ENCODE data around the gene MGAT4A. TPM values are rescaled to one million over a fixed set of nuclear protein-coding genes. Genes with fewer than 3 reads are reported as not detected.

MGAT4A gene
- total RNA-seq, 1 donor from 2014 or later: 20.6 TPM

GRCh38 chr2:98716786-98717185 lies 14.1 kb downstream of the MGAT4A start:
- DNase-seq (ENCODE audit: extremely low spot score in 2 of 2): no peak
- no peak for TF ChIP-seq CTCF (IDR thresholded peaks at IDR 0.05)
- TF ChIP-seq POLR2AphosphoS5 (IDR thresholded peaks at IDR 0.05; ENCODE audit: insufficient read depth in 1 of 2, low read depth in 1 of 2): no peak
- no peak for TF ChIP-seq POLR2A (IDR thresholded peaks at IDR 0.05)
- Histone ChIP-seq H3K36me3 (no peaks in the 10 kb centered on the region), H3K27ac (no peak overlapping the region), H3K27me3 (no peaks in the 10 kb centered on the region), H3K4me3 (no peak overlapping the region), H3K9me3 (no peaks in the 10 kb centered on the region), H3K4me1 (peaks cover 6% of the 10 kb centered on the region)
- intact Hi-C loops (cut with DNase I): no loop called here

DNA sequence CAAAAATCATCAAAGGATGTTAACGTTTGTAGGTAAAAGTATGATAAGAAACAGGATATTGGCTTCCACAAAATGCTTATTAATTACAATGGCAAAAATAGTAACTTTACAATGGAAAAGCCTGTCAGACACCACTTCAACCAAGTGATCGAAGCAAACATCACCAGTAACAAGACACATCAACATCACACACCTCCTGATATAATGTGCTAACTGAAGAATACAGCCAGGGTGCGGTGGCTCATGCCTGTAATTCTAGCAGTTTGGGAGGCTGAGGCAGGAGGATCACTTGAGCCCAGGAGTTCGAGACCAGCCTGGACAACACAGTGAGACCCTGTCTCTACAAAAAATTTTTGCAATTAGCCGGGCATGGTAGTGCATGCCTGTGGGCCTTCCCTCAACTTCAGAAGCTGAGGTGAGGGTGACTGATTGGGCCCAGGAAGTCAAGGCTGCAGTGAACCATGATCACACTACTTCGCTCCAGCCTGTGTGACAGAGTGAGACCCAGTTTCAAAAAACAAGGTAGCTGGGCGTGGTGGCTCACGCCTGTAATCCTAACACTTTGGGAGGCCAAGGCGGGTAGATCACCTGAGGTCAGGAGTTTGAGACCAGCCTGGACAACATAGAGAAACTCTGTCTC lies 15.0 kb downstream of the MGAT4A start:
- H3K36me3 ChIP-seq: no peaks in the 10 kb centered on the region
- no peaks in the 10 kb centered on the region for H3K27me3 ChIP-seq
- TF ChIP-seq POLR2A (IDR thresholded peaks at IDR 0.05): no peak
- TF ChIP-seq CTCF (IDR thresholded peaks at IDR 0.05): no peak
- no peak for TF ChIP-seq POLR2AphosphoS5 (IDR thresholded peaks at IDR 0.05; ENCODE audit: insufficient read depth in 1 of 2, low read depth in 1 of 2)
- H3K27ac ChIP-seq: no peak overlapping the region
- H3K9me3 ChIP-seq: no peaks in the 10 kb centered on the region
- H3K4me1 ChIP-seq: peaks cover 6% of the 10 kb centered on the region
- H3K4me3 ChIP-seq: no peak overlapping the region
- intact Hi-C loops (cut with DNase I): no loop called here
- DNase-seq (ENCODE audit: extremely low spot score in 2 of 2): no peak

DNA sequence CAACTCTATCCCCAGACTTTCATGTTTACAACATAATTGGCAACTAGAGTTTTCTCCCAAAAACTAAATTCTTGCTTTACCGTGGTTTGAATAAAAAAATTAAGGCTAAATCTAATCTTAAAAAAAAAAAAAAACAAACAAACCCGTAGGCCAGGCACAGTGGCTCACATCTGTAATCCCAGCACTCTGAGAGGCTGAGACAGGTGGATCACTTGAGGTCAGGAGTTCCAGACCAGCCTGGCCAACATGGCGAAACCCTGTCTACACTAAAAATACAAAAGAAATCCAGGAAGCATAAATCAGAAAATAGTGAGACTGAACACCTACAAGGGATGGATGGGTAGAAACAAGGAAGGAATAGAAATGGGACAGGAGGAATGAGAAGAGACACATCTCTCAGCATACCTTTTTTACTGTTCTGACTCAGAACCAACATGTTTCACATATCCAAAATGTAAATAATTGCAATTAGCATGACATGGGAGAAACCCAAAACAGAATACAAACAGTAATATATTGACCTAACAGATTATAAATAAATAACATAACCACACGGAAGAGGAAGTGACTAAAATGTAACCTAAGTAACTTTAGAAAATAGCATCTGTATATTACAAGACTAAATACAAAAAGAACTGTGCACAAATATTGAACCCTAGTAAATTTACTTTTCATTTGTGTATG lies 17.5 kb downstream of the MGAT4A start:
- DNase-seq (ENCODE audit: extremely low spot score in 2 of 2): no peak
- H3K4me3 ChIP-seq: no peak overlapping the region
- intact Hi-C loops (cut with DNase I): no loop called here
- no peak overlapping the region for H3K27ac ChIP-seq
- TF ChIP-seq POLR2AphosphoS5 (IDR thresholded peaks at IDR 0.05; ENCODE audit: insufficient read depth in 1 of 2, low read depth in 1 of 2) (no peak), POLR2A (IDR thresholded peaks at IDR 0.05) (no peak), CTCF (IDR thresholded peaks at IDR 0.05) (no peak)
- H3K4me1 ChIP-seq: peaks cover 17% of the 10 kb centered on the region
- no peaks in the 10 kb centered on the region for H3K27me3 ChIP-seq
- H3K9me3 ChIP-seq: no peaks in the 10 kb centered on the region
- no peaks in the 10 kb centered on the region for H3K36me3 ChIP-seq

- intact Hi-C loops (cut with DNase I): no loop called here
- Histone ChIP-seq H3K36me3 (no peaks in the 10 kb centered on the region), H3K4me1 (peaks cover 16% of the 10 kb centered on the region), H3K27me3 (no peaks in the 10 kb centered on the region), H3K4me3 (no peak overlapping the region), H3K9me3 (no peaks in the 10 kb centered on the region), H3K27ac (no peak overlapping the region)
- DNase-seq (ENCODE audit: extremely low spot score in 2 of 2): no peak
- TF ChIP-seq CTCF (IDR thresholded peaks at IDR 0.05): no peak
- TF ChIP-seq POLR2A (IDR thresholded peaks at IDR 0.05): no peak
- TF ChIP-seq POLR2AphosphoS5 (IDR thresholded peaks at IDR 0.05; ENCODE audit: insufficient read depth in 1 of 2, low read depth in 1 of 2): no peak
These were observed 18.8 kb downstream of the MGAT4A start for GRCh38 chr2:98712145-98712544.

GRCh38 chr2:98711506-98711905 lies 19.4 kb downstream of the MGAT4A start:
- no peak for DNase-seq (ENCODE audit: extremely low spot score in 2 of 2)
- TF ChIP-seq POLR2A (IDR thresholded peaks at IDR 0.05): no peak
- H3K4me1 ChIP-seq: peaks cover 16% of the 10 kb centered on the region
- no peaks in the 10 kb centered on the region for H3K27me3 ChIP-seq
- no peak overlapping the region for H3K27ac ChIP-seq
- no peaks in the 10 kb centered on the region for H3K9me3 ChIP-seq
- H3K4me3 ChIP-seq: no peak overlapping the region
- intact Hi-C loops (cut with DNase I): no loop called here
- no peaks in the 10 kb centered on the region for H3K36me3 ChIP-seq

Measured in vagina (tissue), 2 donors.